HG03354 (cell line): ENCODE data around the gene SDK2.

Experiments
- ATAC-seq: cut with Tn5 transposase; IDR thresholded peaks from one replicate; pipeline ENCODE4 v1.9.1; 2021; ENCODE audit warnings: mild to moderate bottlenecking; ENCODE audit not compliant: unreplicated experiment, poor library complexity, severe bottlenecking

Gene SDK2

DNA sequence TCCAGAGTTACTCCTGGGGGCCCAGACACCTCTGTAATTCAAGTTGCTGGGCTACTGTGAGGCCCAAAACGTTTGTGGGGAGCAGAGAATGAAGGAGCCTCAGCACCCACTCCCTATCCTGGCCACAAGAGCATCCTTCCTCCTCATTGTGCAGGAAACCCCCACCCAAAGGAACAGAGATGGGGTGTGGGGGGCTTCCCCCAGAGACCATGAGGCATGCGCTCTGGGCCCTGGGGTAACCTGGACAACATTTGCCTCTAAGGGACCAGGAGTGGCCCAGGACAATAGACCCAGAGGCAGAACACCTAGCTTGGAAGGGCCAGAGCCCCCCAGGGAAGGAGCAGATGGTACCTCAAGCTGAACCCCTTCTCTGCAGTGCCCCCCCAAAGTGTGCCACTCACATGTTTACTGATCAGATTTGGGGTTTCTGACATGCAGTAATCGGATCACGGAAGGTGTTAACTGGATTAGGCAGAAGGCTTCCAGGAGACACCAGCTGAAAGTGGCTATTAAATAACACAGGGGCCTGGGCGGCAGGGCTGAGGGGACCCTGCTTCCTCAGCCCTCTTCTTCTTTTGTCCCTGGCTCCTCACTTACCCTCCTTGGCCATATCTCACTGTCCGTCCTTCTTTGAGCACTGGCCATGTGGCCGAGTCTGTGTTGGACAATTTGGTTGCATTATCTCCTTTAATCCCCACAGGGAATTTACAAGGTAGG is 50.8 kb downstream of the SDK2 start:
- no peak for ATAC-seq

DNA sequence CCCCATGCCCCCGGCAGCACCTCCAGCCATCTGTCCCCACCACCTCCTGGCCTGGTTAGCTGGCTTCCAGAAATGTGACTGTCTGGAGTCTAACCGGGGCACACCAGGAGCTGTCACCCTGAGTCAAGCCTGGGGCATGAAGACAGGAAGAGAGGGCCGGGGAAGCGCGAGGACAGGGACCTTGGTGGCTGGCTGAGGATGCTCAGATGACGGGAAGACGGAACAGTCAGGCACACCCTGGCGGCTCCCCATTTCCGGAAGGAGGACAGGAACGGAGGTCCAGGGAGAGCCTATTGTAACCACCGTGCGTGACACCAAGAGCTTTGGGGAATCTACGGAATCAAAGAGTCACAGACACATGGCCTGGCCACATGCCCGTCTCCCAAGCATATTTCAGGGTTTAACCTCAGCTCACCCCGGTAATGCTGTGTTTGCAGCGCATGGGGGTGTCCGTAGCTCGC is 51.7 kb downstream of the SDK2 start:
- no peak for ATAC-seq

- no peak for ATAC-seq
These were observed 52.2 kb downstream of the SDK2 start for GRCh38 chr17:73592079-73592415.

DNA sequence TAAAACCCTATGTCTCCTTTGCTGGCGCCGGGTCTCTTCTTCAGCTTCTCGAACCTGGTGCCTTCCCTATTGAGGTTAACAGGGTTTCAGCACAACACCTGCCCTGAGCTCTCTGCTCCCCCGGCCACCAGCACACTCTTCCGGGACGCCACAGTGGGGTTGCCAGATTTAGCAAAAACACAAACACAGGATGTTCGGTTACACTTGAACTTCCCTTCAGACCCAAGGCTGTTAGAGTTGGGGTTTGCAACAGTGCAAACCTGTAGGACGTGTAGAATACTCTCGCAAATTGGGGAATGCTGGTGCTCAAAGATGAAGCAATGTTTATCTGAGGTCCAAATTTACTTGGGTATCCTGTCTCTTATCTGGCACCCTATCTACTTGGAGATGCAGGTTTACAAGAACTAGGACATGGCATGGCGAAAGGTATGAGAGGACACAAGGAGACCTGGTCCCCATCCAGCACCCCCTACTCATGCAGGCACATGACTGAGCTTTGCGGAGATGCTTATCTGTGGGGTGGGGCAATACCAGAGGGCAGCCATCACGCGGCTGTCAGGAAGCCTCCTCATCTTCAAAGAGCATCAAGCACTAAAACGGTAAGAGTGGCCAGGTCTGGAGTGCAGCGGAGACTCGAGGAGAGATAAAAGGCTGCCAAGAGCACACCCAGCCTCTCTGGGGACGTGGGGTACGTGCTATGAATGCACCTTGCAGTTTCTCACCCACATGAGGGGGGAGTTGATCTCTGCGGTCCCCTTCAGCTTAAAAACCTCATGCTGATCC is 52.8 kb downstream of the SDK2 start:
- peak; percentile 67 for ATAC-seq

DNA sequence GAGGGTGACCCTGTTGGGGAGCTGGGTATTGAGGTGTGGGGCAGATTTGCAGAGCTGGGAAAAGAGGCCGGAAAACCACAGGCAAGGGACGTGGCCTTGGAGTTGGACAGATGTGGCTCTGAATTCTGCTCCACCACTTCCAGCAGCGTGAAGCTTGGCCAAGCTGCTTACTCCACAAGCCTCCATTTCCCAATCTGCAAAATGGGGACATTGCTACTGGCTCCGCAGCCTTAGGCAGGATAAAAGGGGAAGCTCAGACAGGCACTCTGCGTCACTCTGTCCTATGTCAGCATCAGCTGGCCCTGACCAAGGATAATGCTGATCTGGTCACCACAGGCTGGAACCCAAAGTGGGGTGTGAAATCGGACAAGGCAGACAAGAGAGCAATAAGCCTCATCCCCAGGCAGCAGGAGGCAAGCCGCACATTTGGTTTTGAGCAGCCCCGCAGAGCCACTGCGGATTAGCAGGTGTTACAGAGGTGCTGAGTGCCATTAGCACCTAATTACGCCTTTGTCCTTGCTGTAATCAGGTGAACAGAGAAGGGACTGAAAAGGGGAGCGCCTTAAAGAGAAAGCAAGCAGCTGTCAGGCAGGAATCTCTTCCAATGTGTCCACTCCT is 54.8 kb downstream of the SDK2 start:
- no peak for ATAC-seq

DNA sequence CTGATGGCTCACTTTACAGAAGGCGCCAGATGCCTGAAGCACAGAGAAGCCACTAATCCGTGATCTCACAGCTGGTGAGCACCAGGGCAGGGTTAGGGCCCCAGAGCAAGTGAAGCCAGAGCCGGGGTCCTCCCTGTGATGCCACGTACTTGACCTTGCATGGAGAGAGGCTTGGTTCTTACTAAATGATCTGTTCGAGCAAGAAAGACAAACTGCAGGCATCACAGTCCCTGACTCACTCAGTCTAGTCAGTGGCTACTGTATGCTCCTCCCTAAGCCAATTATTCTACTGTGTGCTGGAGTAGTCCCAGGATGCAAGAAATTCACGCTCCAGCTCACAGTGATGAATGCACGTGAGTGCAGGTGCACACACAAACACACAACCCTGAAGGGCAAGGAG is 55.4 kb downstream of the SDK2 start:
- ATAC-seq: no peak

DNA sequence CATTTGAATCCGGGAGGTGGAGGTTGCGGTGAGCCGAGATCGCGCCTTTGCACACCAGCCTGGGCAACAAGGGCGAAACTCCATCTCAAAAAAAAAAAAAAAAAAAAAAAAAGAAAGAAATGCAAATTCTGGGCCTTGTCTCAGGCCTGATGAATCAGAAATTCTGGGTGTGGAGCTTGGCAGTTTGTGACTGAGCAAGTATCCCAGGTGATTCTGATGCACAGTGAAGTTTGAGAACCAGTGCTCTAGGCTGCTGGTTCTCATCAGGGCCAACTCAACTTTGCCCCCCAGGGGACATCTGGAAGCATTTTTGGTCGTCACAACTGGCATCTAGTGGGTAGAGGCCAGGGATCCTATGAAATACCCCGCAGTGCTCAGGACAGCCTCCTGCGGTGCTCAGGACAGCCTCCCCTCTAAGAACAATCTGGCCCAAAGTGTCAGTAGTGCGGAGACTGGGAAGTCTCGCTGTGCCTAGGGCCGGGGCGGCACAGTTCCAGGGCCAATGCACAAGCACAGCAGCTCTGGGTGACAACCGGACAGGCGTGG is 55.9 kb downstream of the SDK2 start:
- no peak for ATAC-seq

DNA sequence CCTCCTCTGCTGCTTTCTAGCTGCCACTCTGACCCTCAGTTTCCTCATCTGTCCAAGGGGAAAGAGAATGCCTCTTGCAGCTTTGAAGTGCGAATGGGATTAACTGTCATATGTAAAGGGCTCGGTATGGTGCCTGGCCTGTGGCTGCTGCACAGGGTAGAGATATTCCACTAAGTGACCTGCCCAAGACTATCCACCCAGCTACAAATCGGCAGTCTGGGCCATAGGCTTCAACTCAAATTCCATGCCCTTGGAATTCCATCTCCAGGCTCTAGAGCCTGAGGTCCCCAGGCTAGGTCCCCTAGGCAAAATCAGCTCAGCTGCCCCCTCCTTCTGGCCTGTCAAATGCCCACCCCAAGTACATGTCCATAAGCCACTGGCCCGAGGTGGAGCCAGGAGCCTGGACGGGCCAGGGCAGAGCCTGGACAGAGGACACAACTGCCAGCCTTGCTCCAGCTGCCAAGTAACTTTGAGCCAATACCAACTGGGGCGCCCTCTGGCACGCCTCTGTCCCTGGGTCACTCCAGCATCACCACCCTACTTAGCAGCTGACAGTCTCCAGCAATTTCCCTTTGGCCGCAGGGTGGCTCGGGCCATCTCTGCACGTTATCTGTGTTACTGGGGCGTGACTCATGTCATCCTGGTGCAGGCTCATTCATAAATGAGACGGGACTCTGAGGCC is 57.2 kb downstream of the SDK2 start:
- no peak for ATAC-seq

GRCh38 chr17:73586275-73586832 is 57.9 kb downstream of the SDK2 start:
- ATAC-seq: no peak

DNA sequence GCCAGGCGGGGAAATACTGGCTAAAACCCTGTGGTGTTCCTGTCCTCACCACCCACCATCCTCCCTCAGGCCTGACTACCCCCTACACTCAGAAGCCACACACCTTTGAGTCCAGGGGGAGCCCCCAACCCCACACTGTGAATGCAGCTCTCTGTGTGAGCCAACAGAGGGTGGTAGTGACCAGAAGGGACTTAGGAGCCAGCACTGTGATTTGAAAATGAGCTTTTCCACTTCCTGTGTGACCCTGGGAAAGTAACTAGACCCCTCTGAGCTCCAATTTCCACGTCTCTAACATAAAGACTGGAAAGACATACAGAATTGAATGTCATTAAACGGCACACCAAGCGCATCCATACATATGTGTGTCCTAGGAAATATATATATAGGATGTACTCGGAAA is 58.7 kb downstream of the SDK2 start:
- no peak for ATAC-seq

- no peak for ATAC-seq
These were observed 59.3 kb downstream of the SDK2 start for GRCh38 chr17:73584987-73585386.

DNA sequence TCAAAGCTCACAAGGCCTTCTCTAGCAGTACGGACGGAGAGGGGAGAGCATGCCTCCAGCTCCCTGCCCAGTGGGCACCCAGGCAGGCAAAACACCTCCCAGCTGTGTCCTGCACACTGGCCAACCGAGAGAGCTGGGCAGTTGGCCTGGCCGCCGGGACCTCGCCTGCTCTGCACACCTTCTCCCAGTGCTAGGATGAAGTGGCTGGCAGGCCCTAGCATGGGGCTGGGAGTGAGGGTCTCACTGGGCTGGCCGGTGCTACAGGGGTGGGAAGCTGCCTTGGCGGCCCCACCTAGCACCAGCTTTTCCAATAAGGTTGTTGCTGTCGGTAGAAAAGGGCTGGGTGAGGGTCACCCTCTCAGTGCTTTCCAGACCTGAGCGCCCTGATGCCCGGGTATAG is 60.2 kb downstream of the SDK2 start:
- ATAC-seq: no peak

DNA sequence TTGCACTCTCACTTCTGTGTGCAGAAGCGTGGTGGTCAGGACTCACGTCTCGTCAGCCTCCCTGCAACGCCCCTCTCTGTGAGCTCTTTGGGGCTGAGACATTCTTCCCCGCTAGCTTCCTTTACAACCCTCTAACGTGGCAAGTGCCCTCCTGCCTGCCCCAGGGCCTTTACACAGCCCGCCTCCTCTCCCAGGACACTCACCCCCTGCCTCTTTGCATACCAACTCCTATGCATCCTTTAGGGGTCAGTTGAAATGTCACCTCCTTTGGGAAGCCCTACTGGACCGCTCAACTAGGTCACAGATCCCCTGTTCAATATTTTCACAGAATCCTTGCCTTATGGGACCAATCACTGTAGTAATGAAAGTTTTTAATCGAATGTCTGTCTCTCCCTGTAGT is 61.4 kb downstream of the SDK2 start:
- ATAC-seq: no peak

GRCh38 chr17:73582359-73582758 is 61.9 kb downstream of the SDK2 start:
- ATAC-seq: no peak

DNA sequence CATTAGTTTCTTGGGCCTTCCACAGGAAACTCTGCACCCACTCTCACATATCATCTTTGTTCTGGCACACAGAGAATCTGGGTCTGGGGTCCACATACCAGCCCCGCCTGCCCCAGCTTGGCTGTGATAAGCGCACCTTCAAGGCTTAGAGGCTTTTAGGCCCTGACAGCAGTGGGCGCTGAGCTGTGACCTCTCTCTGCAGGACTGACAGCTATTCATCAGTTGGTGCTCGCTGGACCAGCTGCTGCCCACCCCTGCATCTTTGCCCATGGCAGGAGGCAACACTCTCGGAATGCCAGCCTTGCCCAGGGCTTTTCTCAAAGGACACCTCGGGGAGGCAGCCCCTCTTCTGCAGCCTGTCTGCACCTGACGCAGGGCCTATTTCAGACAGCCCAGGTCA is 62.9 kb downstream of the SDK2 start:
- no peak for ATAC-seq

- ATAC-seq: no peak
These were observed 64.1 kb downstream of the SDK2 start for GRCh38 chr17:73580073-73580710.

DNA sequence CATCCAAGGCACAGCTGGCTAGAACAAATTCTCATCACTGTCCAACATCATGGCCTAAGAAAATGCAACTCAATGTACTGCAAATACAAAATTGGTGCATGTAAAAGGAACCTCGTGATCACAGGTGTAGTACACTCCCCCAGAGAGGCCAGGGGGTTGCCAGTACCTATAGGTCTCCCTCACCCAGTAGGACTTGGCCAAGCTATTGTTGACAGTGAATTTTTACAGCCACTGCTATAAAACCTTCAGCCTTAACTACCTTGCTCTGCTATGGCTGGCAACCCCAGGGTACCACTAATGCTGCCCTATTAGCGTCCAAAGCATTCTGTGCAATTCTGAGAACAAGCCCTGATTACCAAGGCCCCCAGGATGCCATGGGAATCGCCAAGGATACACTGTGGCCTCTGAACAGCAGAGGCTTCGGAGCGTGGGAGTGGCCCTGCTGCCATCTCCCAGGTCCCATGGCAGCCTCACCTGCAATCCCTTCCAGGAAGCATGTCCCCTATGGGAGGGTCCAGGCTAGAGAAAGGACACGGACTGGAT is 67.6 kb downstream of the SDK2 start:
- ATAC-seq: no peak

GRCh38 chr17:73575470-73576221 is 68.6 kb downstream of the SDK2 start:
- no peak for ATAC-seq
